Hepatocyte (in vitro differentiated cells): ENCODE measurements around the gene PDE1C.

Experiments used
- CTCF ChIP-seq: fragments of 200-600 bp; sonication (generic); IDR thresholded peaks from 2 replicates; pipeline ENCODE4 v1.5.1; 2016; ENCODE audit warnings: antibody characterized with exemption, mild to moderate bottlenecking; ENCODE audit not compliant: poor library complexity
- EZH2 ChIP-seq: fragments of 200-600 bp; sonication (generic); IDR thresholded peaks from 2 replicates; pipeline ENCODE4 v1.6.1; 2016; ENCODE audit warnings: antibody characterized with exemption, mild to moderate bottlenecking, borderline replicate concordance
- EZH2phosphoT487 ChIP-seq: fragments of 200-600 bp; sonication (generic); IDR thresholded peaks from one replicate; pipeline ENCODE4 v1.6.1; 2018; ENCODE audit warnings: antibody characterized with exemption, mild to moderate bottlenecking, low read depth, moderate library complexity; ENCODE audit not compliant: unreplicated experiment, severe bottlenecking

GRCh38 chr7:32045228-32045627, 25.0 kb downstream of the PDE1C start:
- no peak for TF ChIP-seq CTCF
- no peak for TF ChIP-seq EZH2phosphoT487
- no peak for TF ChIP-seq EZH2
